ENCODE measurements around the gene TRAP1. TPM values are rescaled to one million over a fixed set of nuclear protein-coding genes. Genes with fewer than 3 reads are reported as not detected.
A peak's percentile ranks its signal among the peaks of the same experiment; 100 is the strongest.

Gene TRAP1
- total RNA-seq, 2 experiments from 2014 or later: 343 to 379 TPM

DNA sequence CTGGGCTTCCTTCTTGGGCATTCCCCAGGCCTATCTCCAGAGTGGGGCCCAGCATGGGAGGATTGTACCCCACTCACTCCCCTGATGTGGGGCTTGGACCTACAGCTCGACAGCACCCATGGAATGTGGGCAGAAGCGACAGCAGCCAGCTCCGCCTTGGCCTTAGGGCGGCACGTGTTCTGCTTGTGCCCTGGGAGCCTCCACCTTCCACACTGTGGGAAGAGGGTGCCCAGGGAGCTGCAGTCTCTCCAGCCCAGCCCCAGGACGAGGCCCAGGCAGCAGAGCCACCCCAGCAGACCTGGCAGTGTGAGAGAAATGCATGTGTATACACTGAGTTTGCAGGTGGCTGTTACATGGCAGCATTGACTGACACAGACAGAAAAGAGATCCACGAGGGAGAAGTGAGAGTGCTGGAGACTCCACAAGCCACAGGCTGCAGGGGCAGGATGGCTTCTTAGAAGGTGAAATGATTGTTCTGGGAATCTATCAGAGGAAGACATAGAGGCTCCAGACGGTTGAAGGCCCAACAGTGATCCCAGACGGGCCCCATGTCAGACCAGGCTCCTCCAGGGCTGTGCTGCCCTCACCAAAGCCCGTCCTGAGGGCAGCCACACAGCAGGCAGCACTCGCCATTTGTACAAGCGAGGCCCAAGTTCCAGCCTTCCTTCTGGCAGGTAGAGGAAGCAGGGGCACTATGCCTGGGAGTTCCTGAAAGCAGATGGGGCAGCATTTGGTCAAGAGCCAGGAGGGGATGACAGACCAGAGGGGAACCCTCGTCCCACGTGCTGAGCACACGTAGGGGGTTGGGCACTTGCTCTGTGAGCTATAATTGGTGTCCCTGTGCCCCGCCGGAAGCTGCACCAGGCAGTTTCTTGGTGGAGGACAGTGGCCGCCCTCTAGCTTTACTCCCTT lies 65.6 kb downstream of the TRAP1 start:
- Mint-ChIP-seq H3K4me1 (ENCODE audit: low read depth) (peaks cover under 1% of the 10 kb centered on the region), H3K27ac (peak overlapping the region; percentile 36), H3K36me3 (ENCODE audit: low read depth) (peaks cover 5% of the 10 kb centered on the region), H3K4me3 (no peak overlapping the region), H3K27me3 (no peaks in the 10 kb centered on the region), H3K9me3 (no peaks in the 10 kb centered on the region)
- ATAC-seq (no peak), DNase-seq (no peak)
- CTCF ChIA-PET: no interaction called here
- POLR2A ChIA-PET: no interaction called here
- intact Hi-C loops (cut with micrococcal nuclease): no loop called here
- TF ChIP-seq, protein P1, sequence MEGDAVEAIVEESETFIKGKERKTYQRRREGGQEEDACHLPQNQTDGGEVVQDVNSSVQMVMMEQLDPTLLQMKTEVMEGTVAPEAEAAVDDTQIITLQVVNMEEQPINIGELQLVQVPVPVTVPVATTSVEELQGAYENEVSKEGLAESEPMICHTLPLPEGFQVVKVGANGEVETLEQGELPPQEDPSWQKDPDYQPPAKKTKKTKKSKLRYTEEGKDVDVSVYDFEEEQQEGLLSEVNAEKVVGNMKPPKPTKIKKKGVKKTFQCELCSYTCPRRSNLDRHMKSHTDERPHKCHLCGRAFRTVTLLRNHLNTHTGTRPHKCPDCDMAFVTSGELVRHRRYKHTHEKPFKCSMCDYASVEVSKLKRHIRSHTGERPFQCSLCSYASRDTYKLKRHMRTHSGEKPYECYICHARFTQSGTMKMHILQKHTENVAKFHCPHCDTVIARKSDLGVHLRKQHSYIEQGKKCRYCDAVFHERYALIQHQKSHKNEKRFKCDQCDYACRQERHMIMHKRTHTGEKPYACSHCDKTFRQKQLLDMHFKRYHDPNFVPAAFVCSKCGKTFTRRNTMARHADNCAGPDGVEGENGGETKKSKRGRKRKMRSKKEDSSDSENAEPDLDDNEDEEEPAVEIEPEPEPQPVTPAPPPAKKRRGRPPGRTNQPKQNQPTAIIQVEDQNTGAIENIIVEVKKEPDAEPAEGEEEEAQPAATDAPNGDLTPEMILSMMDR (IDR thresholded peaks at IDR 0.05): no peak

DNA sequence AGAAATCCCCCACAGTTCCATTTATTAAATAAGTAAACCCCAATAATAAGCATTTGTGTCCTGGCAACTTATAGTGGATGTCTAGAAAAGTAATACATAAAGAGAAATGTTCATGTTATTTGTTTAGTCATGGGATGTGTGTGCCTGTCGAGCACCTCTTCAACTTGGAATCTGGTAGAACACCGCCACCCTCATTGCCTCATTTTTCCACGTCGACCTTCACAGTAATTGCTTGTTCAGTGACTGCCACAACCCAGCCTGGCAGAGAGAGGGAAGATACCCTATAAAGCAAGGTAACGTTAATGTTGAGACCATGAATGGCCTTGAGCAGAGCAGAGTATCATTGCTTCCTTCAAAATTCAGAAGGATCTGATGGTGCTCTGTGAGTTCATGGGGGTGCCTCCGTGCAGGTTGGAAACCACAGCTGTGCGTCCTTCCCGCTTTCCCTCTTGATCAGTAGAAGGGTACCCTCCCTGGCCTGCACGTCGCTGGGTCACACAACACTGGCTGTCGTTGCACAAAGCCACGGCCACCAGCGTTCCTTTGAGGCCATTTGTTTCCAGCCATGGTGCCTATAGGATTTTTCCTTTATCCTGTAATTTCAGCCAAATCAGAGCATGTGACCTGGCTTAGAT lies 66.6 kb downstream of the TRAP1 start:
- POLR2A ChIA-PET: no interaction called here
- intact Hi-C loops (cut with micrococcal nuclease): no loop called here
- TF ChIP-seq, protein P1 (IDR thresholded peaks at IDR 0.05): no peak
- DNase-seq (no peak), ATAC-seq (no peak)
- Mint-ChIP-seq H3K27ac (no peak overlapping the region), H3K9me3 (no peaks in the 10 kb centered on the region), H3K4me1 (ENCODE audit: low read depth) (peaks cover 3% of the 10 kb centered on the region), H3K4me3 (no peak overlapping the region), H3K36me3 (ENCODE audit: low read depth) (peaks cover 3% of the 10 kb centered on the region), H3K27me3 (no peaks in the 10 kb centered on the region)
- CTCF ChIA-PET: interaction anchor here (1.3 to 1.4 kb wide), 2 partner anchors 12 to 25 kb away, joined by 3 to 4 read pairs; no protein-coding TSS in a partner anchor

DNA sequence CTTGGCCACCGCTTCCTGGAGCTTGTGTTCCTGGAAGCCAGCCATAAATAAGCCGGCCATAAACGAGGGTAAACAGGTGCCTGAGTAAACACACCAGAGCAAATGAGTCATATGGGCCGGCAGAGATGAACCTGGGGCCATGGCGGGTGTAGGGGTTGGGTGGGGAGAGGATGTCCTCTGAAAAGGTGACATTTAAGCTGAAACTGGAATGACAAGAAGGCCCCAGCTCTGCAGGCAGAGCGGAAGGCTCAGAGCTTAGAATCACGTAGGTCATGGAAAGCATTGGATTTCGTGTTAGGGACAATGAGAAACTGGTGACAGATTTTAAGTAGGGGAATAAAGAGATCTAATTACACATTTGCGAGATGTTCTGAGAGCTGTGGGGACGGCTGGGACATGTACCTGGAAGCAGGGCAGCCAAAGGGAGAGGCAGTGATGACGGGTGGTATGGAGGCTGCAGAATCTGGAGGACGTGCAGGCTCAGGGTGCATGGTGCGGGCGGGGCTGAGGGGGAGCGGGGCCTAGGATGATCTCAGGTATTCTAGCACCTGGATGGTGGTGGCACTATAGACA lies 70.9 kb downstream of the TRAP1 start:
- H3K4me3 Mint-ChIP-seq: no peak overlapping the region
- intact Hi-C loops (cut with micrococcal nuclease): loop anchor here (10.0 kb wide), 1 partner anchor 122 kb away; no protein-coding TSS in a partner anchor
- H3K27me3 Mint-ChIP-seq: no peaks in the 10 kb centered on the region
- ATAC-seq: no peak
- H3K27ac Mint-ChIP-seq: peak overlapping the region; percentile 18
- DNase-seq: no peak
- POLR2A ChIA-PET: no interaction called here
- no peaks in the 10 kb centered on the region for H3K36me3 Mint-ChIP-seq (ENCODE audit: low read depth)
- TF ChIP-seq, protein P1 (IDR thresholded peaks at IDR 0.05): no peak
- H3K4me1 Mint-ChIP-seq (ENCODE audit: low read depth): peaks cover 3% of the 10 kb centered on the region
- no peaks in the 10 kb centered on the region for H3K9me3 Mint-ChIP-seq
- CTCF ChIA-PET: interaction anchor here (2.1 kb wide), 1 partner anchor 44 kb away, joined by 7 read pairs; no protein-coding TSS in a partner anchor

DNA sequence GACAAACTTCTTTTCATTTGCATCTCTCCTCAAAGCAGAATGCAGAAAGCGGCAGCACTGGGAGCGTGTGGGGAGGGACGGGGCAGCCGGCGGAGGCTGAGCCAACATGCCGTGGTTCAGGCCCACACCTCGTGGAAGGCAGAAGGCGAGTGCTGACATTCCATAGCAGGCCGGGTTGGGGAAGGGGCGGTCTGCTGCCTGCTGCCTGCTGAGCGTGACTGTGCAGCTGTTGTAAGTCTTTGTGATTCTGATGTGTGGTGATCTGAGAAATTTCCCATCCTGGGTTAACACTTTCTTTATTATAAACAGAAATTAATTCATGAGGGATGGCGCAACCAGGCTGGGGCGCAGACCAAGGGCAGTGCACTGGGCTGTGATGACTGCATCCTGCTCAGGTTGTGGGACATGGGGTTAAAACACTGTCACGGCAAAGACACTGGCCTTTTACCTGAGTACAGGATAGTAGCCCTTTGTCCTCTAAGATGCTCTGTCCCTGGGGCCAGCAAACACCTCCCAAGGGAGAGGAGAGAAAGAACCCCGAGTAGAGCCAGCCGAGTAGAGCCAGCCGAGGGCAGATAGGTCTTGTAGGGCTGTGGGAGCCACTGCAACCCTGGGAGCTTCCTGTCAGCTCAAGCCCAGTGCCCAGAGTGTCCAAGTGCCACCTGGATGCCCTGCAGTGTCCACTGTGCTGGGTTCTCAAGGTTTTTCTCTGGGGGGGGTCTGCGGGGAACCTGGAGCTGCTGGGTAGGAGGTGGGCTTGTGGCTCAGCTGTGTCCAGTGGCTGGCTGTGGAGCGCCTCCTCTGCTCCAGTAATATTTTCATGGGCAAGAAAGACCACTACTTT lies 71.6 kb downstream of the TRAP1 start:
- H3K27me3 Mint-ChIP-seq: no peaks in the 10 kb centered on the region
- ATAC-seq (no peak), DNase-seq (no peak)
- POLR2A ChIA-PET: no interaction called here
- peaks cover 3% of the 10 kb centered on the region for H3K4me1 Mint-ChIP-seq (ENCODE audit: low read depth)
- CTCF ChIA-PET: interaction anchor here (2.1 kb wide), 1 partner anchor 44 kb away, joined by 7 read pairs; no protein-coding TSS in a partner anchor
- intact Hi-C loops (cut with micrococcal nuclease): loop anchor here (10.0 kb wide), 1 partner anchor 121 kb away; no protein-coding TSS in a partner anchor
- TF ChIP-seq, protein P1 (IDR thresholded peaks at IDR 0.05): no peak
- no peaks in the 10 kb centered on the region for H3K9me3 Mint-ChIP-seq
- no peaks in the 10 kb centered on the region for H3K36me3 Mint-ChIP-seq (ENCODE audit: low read depth)
- H3K27ac Mint-ChIP-seq: no peak overlapping the region
- no peak overlapping the region for H3K4me3 Mint-ChIP-seq
